ENCODE data around the gene SAE1.

The SAE1 gene

DNA sequence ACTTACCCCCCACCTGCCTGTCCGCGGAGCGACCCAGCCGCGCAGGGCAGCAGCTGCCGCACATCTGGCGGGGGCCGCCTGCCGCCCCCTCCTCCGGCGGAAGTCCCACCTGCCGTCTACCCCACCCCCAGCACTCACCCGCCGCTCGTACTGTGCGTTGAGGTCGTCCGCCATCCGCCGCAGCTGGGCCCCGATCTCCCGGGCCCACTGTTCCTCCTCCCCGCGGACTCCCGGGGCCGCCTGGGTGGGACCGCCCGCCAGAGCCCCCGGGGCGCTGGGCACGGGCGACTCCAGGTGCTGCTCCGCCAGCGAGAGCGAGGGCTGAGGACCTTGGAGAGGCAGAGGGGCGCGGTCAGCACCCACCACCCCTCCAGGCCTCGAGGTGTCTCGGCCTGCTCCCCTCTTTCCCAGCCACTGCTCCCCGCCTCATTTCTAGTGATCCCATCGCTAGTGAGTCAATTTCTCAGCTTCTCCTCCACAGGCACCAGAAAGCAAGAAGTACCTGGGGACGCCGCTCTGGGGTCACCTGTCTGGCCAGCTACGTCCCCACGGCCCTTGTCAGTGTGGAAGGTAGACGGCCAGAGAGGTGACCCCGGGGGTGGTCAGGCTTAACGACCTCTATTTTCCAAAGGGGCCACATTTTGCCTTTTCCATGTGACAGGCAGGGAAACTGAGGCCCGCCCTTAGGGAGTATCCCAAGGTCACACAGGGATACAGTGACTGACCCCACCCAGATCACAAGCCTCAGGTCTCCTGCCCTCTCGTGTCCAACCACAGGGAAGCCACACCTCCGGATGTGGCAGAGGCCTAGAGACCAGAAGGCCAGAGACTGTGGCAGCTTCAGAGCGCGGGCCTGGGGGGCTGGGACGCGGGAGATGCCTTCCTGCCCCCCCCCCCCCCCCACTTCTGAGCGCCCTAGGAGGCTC lies 96.1 kb downstream of the SAE1 start:
- Histone ChIP-seq H3K27ac (replicated peaks; ENCODE audit: low read length) (peak overlapping the region; percentile 99), H3K4ac (ENCODE audit: low read length) (peak overlapping the region; percentile 39), H3K9me3 (replicated peaks in 1 of 2; ENCODE audit: control insufficient read depth in 2 of 2, insufficient read depth in 1 of 2, low read depth in 1 of 2, low read length in 2 of 2) (peaks cover 0 to 1% of the 10 kb centered on the region in 2 donors), H4K8ac (ENCODE audit: low read depth, low read length) (no peak overlapping the region), H3K4me3 (ENCODE audit: low read length in 2 of 2) (peak overlapping the region; percentile 76 to 83), H3K23ac (ENCODE audit: low read depth, low read length, poor library complexity) (peak overlapping the region; percentile 100), H2BK15ac (ENCODE audit: low read length) (peak overlapping the region; percentile 97), H3K4me1 (ENCODE audit: control insufficient read depth in 2 of 2, insufficient read depth in 1 of 2, low read depth in 1 of 2, low read length in 2 of 2) (peaks cover 29 to 31% of the 10 kb centered on the region in 2 donors), H3K18ac (ENCODE audit: low read length) (peak overlapping the region; percentile 98), H2BK5ac (ENCODE audit: low read length) (peak overlapping the region; percentile 96), H3K36me3 (replicated peaks in 1 of 2; ENCODE audit: control insufficient read depth in 2 of 2, insufficient read depth in 2 of 2, low read length in 2 of 2) (peaks cover 9 to 31% of the 10 kb centered on the region in 2 donors), H3K9ac (ENCODE audit: low read depth, low read length, poor library complexity) (peak overlapping the region; percentile 97), H2AK5ac (ENCODE audit: low read depth, low read length) (peak overlapping the region; percentile 40), H3K79me1 (ENCODE audit: low read depth, low read length) (peaks cover 19% of the 10 kb centered on the region), H3K14ac (ENCODE audit: low read length) (peak overlapping the region; percentile 87), H3K4me2 (ENCODE audit: insufficient read depth, low read length, poor library complexity, severe bottlenecking) (peak overlapping the region; percentile 97), H4K91ac (ENCODE audit: low read depth, low read length, poor library complexity) (no peak overlapping the region), H2BK12ac (ENCODE audit: low read length) (peak overlapping the region; percentile 33), H2AFZ (ENCODE audit: low read length) (no peak overlapping the region), H3K27me3 (ENCODE audit: control insufficient read depth in 3 of 3, insufficient read depth in 3 of 3, low read depth in 1 of 3, low read length in 3 of 3) (no peaks in the 10 kb centered on the region), H2BK120ac (ENCODE audit: low read depth, low read length) (peak overlapping the region; percentile 56)
- no peak for DNase-seq (ENCODE audit: low spot score)
- WGBS, 2 donors (ENCODE audit: extremely low coverage in 2 of 2, insufficient read length in 2 of 2, insufficient replicate concordance in 1 of 2) = no CpG with 5 or more reads among the region's 56 CpGs

DNA sequence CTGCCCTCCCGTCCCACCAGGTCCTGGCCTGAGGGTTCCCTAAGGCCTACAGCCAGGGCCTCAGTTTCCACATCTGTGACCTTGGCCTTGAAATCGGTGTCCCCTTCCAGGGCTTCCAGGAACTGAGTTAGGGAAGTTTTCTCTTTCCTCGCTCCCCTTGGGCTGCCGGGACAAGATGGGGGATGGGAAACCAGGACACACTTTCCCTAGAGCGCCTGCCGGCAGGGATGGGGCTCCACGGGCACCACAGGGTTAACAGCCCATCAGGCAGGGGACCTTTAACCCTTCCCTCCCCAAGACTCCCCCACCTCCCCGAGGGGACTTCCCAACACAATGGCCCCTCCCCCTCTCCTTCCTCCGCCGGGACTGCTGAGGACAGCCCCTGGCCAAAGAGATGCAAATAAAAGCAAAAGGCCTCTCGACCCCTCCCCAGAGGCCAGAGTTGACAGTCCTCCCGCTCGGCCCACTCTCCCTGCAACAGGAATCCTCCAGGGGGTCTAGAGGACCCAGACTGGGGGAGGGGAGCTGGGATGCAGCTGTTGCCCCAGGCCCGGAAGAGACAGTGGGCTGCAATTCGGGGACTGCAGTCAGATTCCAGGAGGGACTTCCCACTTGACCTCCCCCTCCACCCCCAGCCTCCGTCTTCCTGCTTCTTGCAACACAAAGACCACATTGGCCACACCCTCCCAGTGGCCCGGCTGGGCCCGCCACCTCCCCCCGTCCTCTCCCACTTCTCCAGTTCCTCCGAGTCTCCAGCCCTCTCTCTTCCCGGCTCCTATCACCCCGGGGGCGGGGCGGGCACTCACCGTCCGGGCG lies 96.9 kb downstream of the SAE1 start:
- WGBS, 2 donors (ENCODE audit: extremely low coverage in 2 of 2, insufficient read length in 2 of 2, insufficient replicate concordance in 1 of 2) = no CpG with 5 or more reads among the region's 27 CpGs
- no peak overlapping the region for H2BK15ac ChIP-seq (ENCODE audit: low read length)
- H3K4me2 ChIP-seq (ENCODE audit: insufficient read depth, low read length, poor library complexity, severe bottlenecking) = peak overlapping the region; percentile 97
- no peaks in the 10 kb centered on the region for H3K27me3 ChIP-seq (ENCODE audit: control insufficient read depth in 3 of 3, insufficient read depth in 3 of 3, low read depth in 1 of 3, low read length in 3 of 3)
- peaks cover 0 to 1% of the 10 kb centered on the region in 2 donors for H3K9me3 ChIP-seq (replicated peaks in 1 of 2; ENCODE audit: control insufficient read depth in 2 of 2, insufficient read depth in 1 of 2, low read depth in 1 of 2, low read length in 2 of 2)
- peak overlapping the region; percentile 83 to 96 for H3K4me3 ChIP-seq (ENCODE audit: low read length in 2 of 2)
- H3K79me1 ChIP-seq (ENCODE audit: low read depth, low read length) = peaks cover 19% of the 10 kb centered on the region
- peak overlapping the region; percentile 96 for H2BK5ac ChIP-seq (ENCODE audit: low read length)
- no peak overlapping the region for H3K14ac ChIP-seq (ENCODE audit: low read length)
- peaks cover 31 to 36% of the 10 kb centered on the region in 2 donors for H3K4me1 ChIP-seq (ENCODE audit: control insufficient read depth in 2 of 2, insufficient read depth in 1 of 2, low read depth in 1 of 2, low read length in 2 of 2)
- H3K27ac ChIP-seq (replicated peaks; ENCODE audit: low read length) = peak overlapping the region; percentile 99
- H2BK12ac ChIP-seq (ENCODE audit: low read length) = no peak overlapping the region
- DNase-seq (ENCODE audit: low spot score) = peak; percentile 96
- H3K4ac ChIP-seq (ENCODE audit: low read length) = no peak overlapping the region
- peak overlapping the region; percentile 99 for H3K18ac ChIP-seq (ENCODE audit: low read length)
- peak overlapping the region; percentile 45 for H2AFZ ChIP-seq (ENCODE audit: low read length)
- peak overlapping the region; percentile 97 for H3K9ac ChIP-seq (ENCODE audit: low read depth, low read length, poor library complexity)
- H2AK5ac ChIP-seq (ENCODE audit: low read depth, low read length) = peak overlapping the region; percentile 40
- no peak overlapping the region for H2BK120ac ChIP-seq (ENCODE audit: low read depth, low read length)
- H3K36me3 ChIP-seq (replicated peaks in 1 of 2; ENCODE audit: control insufficient read depth in 2 of 2, insufficient read depth in 2 of 2, low read length in 2 of 2) = peaks cover 4 to 23% of the 10 kb centered on the region in 2 donors
- peak overlapping the region; percentile 100 for H3K23ac ChIP-seq (ENCODE audit: low read depth, low read length, poor library complexity)
- H4K91ac ChIP-seq (ENCODE audit: low read depth, low read length, poor library complexity) = no peak overlapping the region
- H4K8ac ChIP-seq (ENCODE audit: low read depth, low read length) = no peak overlapping the region

DNA sequence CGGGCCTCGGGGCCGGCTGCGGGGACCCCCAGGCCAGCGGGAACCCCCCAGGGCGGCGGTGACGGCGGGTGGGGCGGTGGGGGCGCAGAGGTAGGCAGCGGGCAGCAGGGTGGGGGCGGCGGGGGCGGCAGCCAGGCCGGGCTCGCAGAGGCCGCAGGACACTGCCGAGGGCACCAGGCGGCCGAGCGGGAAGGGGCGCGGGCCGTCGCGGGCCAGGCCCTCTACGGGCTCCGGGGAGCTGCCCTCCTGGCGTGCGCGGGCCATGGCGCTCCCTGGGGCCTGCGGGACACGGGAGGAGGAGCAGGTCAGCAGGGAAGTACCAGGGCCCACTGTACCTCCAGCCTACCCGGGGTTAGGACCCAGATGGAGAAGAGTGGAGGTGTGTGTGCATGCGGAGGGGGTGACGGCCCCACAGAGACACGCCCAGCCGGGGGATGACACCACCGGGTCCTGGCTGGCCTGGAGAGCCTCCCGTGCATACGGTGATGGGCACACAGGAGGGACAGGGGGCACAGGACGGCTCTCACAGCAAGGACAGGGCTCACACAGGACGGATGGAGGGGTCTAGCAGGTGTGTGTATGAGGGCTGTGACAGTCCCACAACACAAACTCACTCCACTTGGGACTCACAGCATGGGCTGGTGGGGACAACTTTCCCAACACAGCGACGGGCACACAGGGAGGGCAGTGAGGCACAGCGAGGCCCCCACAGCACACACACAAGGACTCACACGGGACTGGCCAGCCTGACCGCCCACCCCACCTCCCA lies 97.7 kb downstream of the SAE1 start:
- peak overlapping the region; percentile 67 for H4K8ac ChIP-seq (ENCODE audit: low read depth, low read length)
- no CpG with 5 or more reads among the region's 50 CpGs for WGBS, 2 donors (ENCODE audit: extremely low coverage in 2 of 2, insufficient read length in 2 of 2, insufficient replicate concordance in 1 of 2)
- H3K4me3 ChIP-seq (ENCODE audit: low read length in 2 of 2) = peak overlapping the region; percentile 83 to 96
- H3K27ac ChIP-seq (replicated peaks; ENCODE audit: low read length) = peak overlapping the region; percentile 99
- peak overlapping the region; percentile 99 for H3K18ac ChIP-seq (ENCODE audit: low read length)
- H4K91ac ChIP-seq (ENCODE audit: low read depth, low read length, poor library complexity) = no peak overlapping the region
- peak overlapping the region; percentile 45 for H2AFZ ChIP-seq (ENCODE audit: low read length)
- peak overlapping the region; percentile 51 for H2BK15ac ChIP-seq (ENCODE audit: low read length)
- peak overlapping the region; percentile 97 for H3K9ac ChIP-seq (ENCODE audit: low read depth, low read length, poor library complexity)
- H3K4me2 ChIP-seq (ENCODE audit: insufficient read depth, low read length, poor library complexity, severe bottlenecking) = peak overlapping the region; percentile 97
- peak overlapping the region; percentile 5 for H2BK12ac ChIP-seq (ENCODE audit: low read length)
- peaks cover 0 to 1% of the 10 kb centered on the region in 2 donors for H3K9me3 ChIP-seq (replicated peaks in 1 of 2; ENCODE audit: control insufficient read depth in 2 of 2, insufficient read depth in 1 of 2, low read depth in 1 of 2, low read length in 2 of 2)
- H3K14ac ChIP-seq (ENCODE audit: low read length) = peak overlapping the region; percentile 95
- peaks cover 31 to 38% of the 10 kb centered on the region in 2 donors for H3K4me1 ChIP-seq (ENCODE audit: control insufficient read depth in 2 of 2, insufficient read depth in 1 of 2, low read depth in 1 of 2, low read length in 2 of 2)
- DNase-seq (ENCODE audit: low spot score) = no peak
- peaks cover 4 to 22% of the 10 kb centered on the region in 2 donors for H3K36me3 ChIP-seq (replicated peaks in 1 of 2; ENCODE audit: control insufficient read depth in 2 of 2, insufficient read depth in 2 of 2, low read length in 2 of 2)
- peak overlapping the region; percentile 98 for H2AK5ac ChIP-seq (ENCODE audit: low read depth, low read length)
- peak overlapping the region; percentile 96 for H2BK5ac ChIP-seq (ENCODE audit: low read length)
- peaks cover 19% of the 10 kb centered on the region for H3K79me1 ChIP-seq (ENCODE audit: low read depth, low read length)
- H3K23ac ChIP-seq (ENCODE audit: low read depth, low read length, poor library complexity) = peak overlapping the region; percentile 99
- no peaks in the 10 kb centered on the region for H3K27me3 ChIP-seq (ENCODE audit: control insufficient read depth in 3 of 3, insufficient read depth in 3 of 3, low read depth in 1 of 3, low read length in 3 of 3)
- H2BK120ac ChIP-seq (ENCODE audit: low read depth, low read length) = peak overlapping the region; percentile 74
- H3K4ac ChIP-seq (ENCODE audit: low read length) = peak overlapping the region; percentile 71
